Measurements from ENCODE around the gene NEURL3. TPM values are rescaled to one million over a fixed set of nuclear protein-coding genes. Genes with fewer than 3 reads are reported as not detected.

NEURL3 gene
- total and polyA plus RNA-seq, 12 donors: 0.03 to 0.41 (median 0.18) TPM; not detected in 8

GRCh38 chr2:96512341-96512740 is 7.2 kb upstream of the NEURL3 start:
- Histone ChIP-seq H3K4me3 (no peak overlapping the region), H3K36me3 (replicated peaks in 1 of 2) (no peaks in the 10 kb centered on the region), H3K27me3 (peaks cover 4% of the 10 kb centered on the region), H3K4me1 (replicated peaks in 1 of 2) (peaks cover 3 to 9% of the 10 kb centered on the region in 2 donors), H3K9me3 (replicated peaks in 1 of 3) (peaks cover 0 to 6% (median 2%) of the 10 kb centered on the region in 3 donors), H3K27ac (no peak overlapping the region)
- DNase-seq: no peak
- WGBS, 4 donors: 71 to 98% (median 90%) methylated on average over 3 to 4 of the region's 4 CpGs
- no peak for TF ChIP-seq POLR2A (IDR thresholded peaks at IDR 0.05)
- no peak for TF ChIP-seq CTCF (IDR thresholded peaks at IDR 0.05)
- intact Hi-C loops (cut with DNase I): loop anchor here in 1 of 2 donors (10.0 kb wide), 1 partner anchor 378 kb away; the partner anchor contains the start of gene ASTL

- DNase-seq: no peak
- Histone ChIP-seq H3K36me3 (replicated peaks in 1 of 2) (no peaks in the 10 kb centered on the region), H3K27me3 (peaks cover 4% of the 10 kb centered on the region), H3K4me3 (no peak overlapping the region), H3K27ac (no peak overlapping the region), H3K9me3 (replicated peaks in 1 of 3) (peaks cover 0 to under 1% (median 0%) of the 10 kb centered on the region in 3 donors), H3K4me1 (replicated peaks in 1 of 2) (peaks cover 3 to 9% of the 10 kb centered on the region in 2 donors)
- intact Hi-C loops (cut with DNase I): loop anchor here in 1 of 2 donors (10.0 kb wide), 1 partner anchor 377 kb away; the partner anchor contains the start of gene ASTL
- no peak for TF ChIP-seq CTCF (IDR thresholded peaks at IDR 0.05)
- TF ChIP-seq POLR2A (IDR thresholded peaks at IDR 0.05): no peak
- 44 to 86% (median 68%) methylated on average over 4 of the region's 4 CpGs for WGBS, 4 donors
Observed at GRCh38 chr2:96511851-96512250, 6.7 kb upstream of the NEURL3 start.

GRCh38 chr2:96510931-96511595 is 5.9 kb upstream of the NEURL3 start:
- intact Hi-C loops (cut with DNase I): loop anchor here in 1 of 2 donors (10.0 kb wide), 1 partner anchor 376 kb away; the partner anchor contains the start of gene ASTL
- H3K27ac ChIP-seq: no peak overlapping the region
- TF ChIP-seq POLR2A (IDR thresholded peaks at IDR 0.05): no peak
- no peak for TF ChIP-seq CTCF (IDR thresholded peaks at IDR 0.05)
- WGBS, 4 donors: 56 to 66% (median 60%) methylated on average over 6 of the region's 6 CpGs
- H3K36me3 ChIP-seq (replicated peaks in 1 of 2): no peaks in the 10 kb centered on the region
- H3K9me3 ChIP-seq (replicated peaks in 1 of 3): no peaks in the 10 kb centered on the region
- no peak for DNase-seq
- peaks cover 4% of the 10 kb centered on the region for H3K27me3 ChIP-seq
- peaks cover 3 to 9% of the 10 kb centered on the region in 2 donors for H3K4me1 ChIP-seq (replicated peaks in 1 of 2)
- no peak overlapping the region for H3K4me3 ChIP-seq

GRCh38 chr2:96509847-96510230 is 4.7 kb upstream of the NEURL3 start:
- WGBS, 4 donors: 44 to 55% (median 48%) methylated on average over 4 to 11 of the region's 11 CpGs

More at GRCh38 chr2:96509847-96510230, 4.7 kb upstream of the NEURL3 start:
- TF ChIP-seq CTCF (IDR thresholded peaks at IDR 0.05): no peak
- no peak for TF ChIP-seq POLR2A (IDR thresholded peaks at IDR 0.05)
- Histone ChIP-seq H3K4me1 (replicated peaks in 1 of 2) (peaks cover 3 to 9% of the 10 kb centered on the region in 2 donors), H3K27ac (no peak overlapping the region), H3K27me3 (peaks cover 4% of the 10 kb centered on the region), H3K9me3 (replicated peaks in 1 of 3) (no peaks in the 10 kb centered on the region), H3K36me3 (replicated peaks in 1 of 2) (no peaks in the 10 kb centered on the region), H3K4me3 (no peak overlapping the region)
- intact Hi-C loops (cut with DNase I): loop anchor here (2.0 to 10.0 kb wide), 5 partner anchors 38 to 375 kb away; partner anchors contain the start of gene ASTL (in 1 of the 2)
- no peak for DNase-seq

All from adrenal gland (tissue), 12 donors.